ENCODE measurements around the gene TNS2.
"Not testable (repeated sequence)": the region's sequence is repeated elsewhere in the genome, so short reads cannot be mapped to it uniquely, and the experiment has no call there.

The TNS2 gene

DNA sequence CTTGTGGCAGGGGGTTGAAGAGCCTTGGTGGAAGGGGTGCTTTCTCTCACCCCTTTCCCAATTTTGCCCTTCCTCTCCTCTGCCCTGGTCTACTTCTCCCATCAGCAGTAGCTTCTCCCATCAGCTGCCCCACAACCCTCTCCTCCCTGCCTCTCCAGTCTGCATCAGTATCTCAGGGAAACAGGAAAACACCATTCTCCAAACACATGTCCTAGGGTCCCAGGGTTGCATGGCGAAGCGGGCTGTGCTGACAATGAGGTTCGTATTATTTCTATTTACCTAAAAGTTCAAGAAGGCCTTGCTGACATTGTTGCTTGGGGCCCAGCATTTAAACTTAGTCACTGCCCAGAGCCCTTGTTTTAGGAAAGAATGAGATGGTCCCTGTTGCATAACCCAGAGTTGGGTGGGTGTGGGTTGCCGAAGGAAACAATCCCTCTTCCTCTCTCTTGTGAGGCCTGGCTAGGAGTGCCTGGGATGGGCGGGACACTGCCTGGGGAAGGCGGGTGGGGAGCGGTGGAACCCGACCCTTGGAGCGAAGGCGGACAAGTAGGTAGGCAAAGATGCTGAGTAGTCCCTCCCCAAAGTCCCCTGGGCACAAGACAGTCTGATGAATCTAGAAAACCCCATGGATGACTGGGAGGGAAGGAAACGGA is 46.4 kb downstream of the TNS2 start:
- DNase-seq (ENCODE audit: low spot score) = no peak

DNA sequence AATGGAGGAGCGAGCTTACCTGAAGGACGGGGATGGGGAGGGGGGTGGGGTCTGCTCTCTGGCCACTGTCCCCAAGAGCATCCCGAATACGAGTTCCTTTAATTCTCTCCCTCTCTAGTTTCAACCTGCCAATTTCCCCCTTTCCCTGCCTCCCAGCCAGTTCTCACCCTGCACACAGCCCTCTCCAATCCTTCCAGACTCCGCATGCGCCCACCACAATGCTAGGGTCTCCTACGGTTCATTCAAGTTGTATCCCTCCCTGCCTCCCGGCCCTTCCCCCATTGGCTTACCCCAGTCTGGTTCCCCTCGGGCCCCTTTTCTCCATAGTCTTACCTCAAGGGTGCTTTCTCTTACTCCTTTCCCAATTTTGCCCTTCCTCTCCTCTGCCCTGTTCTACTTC is 46.9 kb downstream of the TNS2 start:
- DNase-seq (ENCODE audit: low spot score) = no peak

- DNase-seq (ENCODE audit: low spot score) = no peak
Measured at GRCh38 chr12:53097207-53097563, 47.3 kb downstream of the TNS2 start.

GRCh38 chr12:53097564-53098353 is 47.9 kb downstream of the TNS2 start, which contains the start of gene IGFBP6:
IGFBP6 (plus strand) TSS chr12:53097667; CDS start chr12:53097718, 51 bp downstream.
- no peak for DNase-seq (ENCODE audit: low spot score)

DNA sequence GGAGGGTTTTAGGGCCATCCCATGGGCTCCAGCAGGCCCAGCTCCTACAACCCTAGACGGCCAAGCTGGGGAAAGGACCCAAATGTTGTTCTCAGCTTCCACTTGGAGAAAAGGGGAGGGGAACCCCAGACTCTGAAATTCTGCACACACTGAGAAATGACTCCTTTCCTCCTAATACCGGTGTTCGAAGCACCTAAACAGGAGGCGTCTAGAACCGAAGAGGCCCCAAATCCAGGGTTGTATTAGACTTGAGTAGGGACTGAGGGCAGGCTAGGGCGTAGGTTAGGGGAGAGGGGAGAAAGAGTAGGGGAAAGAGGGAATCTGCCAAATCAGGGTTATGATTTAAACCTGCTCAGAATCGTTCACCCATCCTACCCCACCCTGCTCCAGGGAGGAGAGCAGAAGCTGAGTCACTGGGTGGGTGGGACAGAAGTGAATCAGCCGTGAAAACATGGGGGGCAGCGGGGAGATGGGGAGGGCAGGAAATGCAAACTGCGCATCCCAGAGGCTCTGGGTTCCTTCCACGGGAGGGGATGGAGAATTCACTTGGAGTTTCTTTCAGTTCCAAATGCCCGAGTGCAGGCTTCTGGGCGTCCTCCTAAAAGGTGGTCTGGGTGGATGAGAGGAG is 48.6 kb downstream of the TNS2 start:
- no peak for DNase-seq (ENCODE audit: low spot score)

DNA sequence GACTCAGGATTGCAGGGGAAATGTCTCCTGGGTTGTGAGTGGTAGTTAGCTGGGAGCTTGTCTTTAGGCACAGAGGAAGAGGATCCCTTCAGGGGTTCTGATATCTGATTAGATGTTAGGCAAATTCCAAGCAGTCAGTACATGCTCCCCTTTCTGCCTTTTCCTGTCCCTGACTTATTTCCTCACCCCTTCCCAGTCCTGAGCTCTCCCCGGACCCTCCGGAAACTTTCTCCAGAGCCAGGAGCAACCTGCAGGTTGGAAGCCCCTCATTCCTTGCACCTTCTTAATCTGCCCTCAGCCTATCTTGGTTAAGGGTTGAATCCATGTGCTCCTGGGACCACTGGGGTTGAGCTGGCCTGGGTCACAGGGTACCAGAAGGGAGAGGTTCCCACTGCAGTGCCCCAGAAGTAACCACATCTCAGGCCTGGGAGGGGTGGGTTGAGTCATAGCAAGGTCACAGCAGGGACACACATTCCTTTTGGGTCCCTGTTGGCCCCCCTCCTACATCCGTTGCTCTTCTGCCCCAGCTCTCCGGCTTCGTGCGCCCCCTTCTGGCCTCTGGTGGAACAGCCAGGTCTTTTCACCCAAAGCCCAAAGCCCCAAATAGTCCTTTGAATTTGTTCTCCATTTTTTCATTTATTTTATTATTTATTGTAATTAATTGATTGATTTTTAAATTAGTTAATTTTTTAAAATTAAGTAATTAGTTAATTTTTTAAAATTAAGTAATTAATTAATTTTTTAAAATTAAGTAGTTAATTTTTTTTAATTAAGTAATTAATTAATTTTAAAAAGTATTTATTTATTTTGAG is 49.4 kb downstream of the TNS2 start:
- peak; percentile 97 for DNase-seq (ENCODE audit: low spot score)

- DNase-seq (ENCODE audit: low spot score) = no peak
Measured at GRCh38 chr12:53100466-53101151, 50.7 kb downstream of the TNS2 start.

GRCh38 chr12:53101266-53101665 is 51.4 kb downstream of the TNS2 start:
- DNase-seq (ENCODE audit: low spot score) = no peak

GRCh38 chr12:53101931-53102781 is 52.3 kb downstream of the TNS2 start:
- no peak for DNase-seq (ENCODE audit: low spot score)

GRCh38 chr12:53102883-53103807 is 53.3 kb downstream of the TNS2 start, which contains the start of gene SOAT2:
SOAT2 (plus strand) TSS chr12:53103486; CDS start chr12:53103578, 92 bp downstream.
- DNase-seq (ENCODE audit: low spot score) = no peak

DNA sequence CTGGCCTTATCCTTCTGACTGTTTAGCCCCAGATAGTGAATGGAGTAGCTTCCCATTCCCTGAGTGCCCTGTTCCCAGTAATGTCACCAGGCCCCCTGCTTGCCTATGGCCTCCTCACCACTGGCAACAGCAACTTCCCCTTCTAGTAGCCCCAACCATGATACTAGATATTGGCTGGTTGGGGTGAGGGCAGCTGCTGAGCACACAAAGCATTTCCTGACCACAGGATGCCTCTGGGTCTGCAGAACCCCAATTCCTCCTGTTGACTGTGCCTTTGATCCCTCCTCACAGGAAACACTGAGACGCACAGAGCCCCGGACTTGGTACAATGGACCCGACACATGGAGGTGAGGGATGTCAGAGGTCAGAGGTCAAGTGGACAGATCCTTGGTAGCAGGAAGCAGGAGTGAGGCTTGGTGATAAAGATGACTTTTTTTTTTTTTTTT is 54.0 kb downstream of the TNS2 start:
- no peak for DNase-seq (ENCODE audit: low spot score)

GRCh38 chr12:53105256-53105655 is 55.4 kb downstream of the TNS2 start:
- DNase-seq (ENCODE audit: low spot score) = no peak

- DNase-seq (ENCODE audit: low spot score) = no peak
Measured at GRCh38 chr12:53105712-53106439, 56.0 kb downstream of the TNS2 start.

DNA sequence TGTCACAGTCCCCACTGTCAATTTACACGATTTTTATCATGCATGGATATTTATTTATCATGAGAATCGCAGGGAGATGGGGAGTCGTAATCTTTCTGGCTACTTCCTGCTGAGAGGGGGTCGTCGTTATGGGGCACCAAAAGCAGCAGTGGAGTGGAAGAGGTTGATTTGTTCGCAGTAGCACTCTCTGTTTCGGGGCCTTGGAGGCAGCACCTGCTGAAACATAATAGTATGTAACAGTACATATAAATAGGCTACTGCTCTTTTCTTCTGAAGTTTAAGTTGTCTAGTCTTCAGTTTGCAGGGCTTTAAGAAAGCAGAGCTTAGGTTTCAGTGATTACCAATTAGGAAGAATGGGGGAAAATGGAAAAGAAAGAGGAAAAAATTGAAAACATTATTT is 57.3 kb downstream of the TNS2 start:
- no peak for DNase-seq (ENCODE audit: low spot score)

DNA sequence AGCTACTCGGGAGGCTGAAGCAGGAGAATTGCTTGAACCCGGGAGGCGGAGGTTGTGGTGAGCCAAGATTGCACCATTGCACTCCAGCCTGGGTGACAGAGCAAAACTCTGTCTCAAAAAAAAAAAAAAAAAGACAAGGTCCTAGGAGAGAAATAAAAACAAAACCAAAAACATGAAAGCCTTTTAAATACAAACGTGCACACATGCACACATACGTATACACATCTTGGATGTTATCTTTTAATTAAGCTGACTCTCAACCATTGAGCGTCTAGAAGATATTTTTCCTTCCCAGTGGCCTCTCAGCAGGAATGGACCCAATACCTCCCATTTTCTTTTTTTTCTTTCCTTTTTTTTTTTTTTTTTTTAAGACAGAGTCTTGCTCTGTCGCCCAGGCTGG is 62.6 kb downstream of the TNS2 start:
- not testable (repeated sequence) for DNase-seq (ENCODE audit: low spot score)

GRCh38 chr12:53113136-53113705 is 63.4 kb downstream of the TNS2 start:
- no peak for DNase-seq (ENCODE audit: low spot score)

- no peak for DNase-seq (ENCODE audit: low spot score)
Measured at GRCh38 chr12:53113951-53114350, 64.1 kb downstream of the TNS2 start.

Data from COLO829 (cell line).